HFF-Myc (cell line): ENCODE measurements around the gene URI1.

Source experiments
- DNase-seq: peaks from one replicate; pipeline ENCODE4 v3.0.0-alpha.2; 2011; ENCODE audit warnings: low read depth; ENCODE audit errors: extremely low read depth
- H3K4me3 ChIP-seq: replicated peaks from 2 replicates; pipeline ENCODE4 v1.5.1; 2011; ENCODE audit warnings: low read depth, mild to moderate bottlenecking, control low read depth, low read length
- CTCF ChIP-seq: IDR thresholded peaks from 2 replicates; pipeline ENCODE4 v1.5.1; 2012; ENCODE audit warnings: mild to moderate bottlenecking, low read depth, low read length, control low read depth; ENCODE audit errors: missing control alignments

The URI1 gene

GRCh38 chr19:30062065-30062906, 120.2 kb downstream of the URI1 start:
- no peak for TF ChIP-seq CTCF

DNA sequence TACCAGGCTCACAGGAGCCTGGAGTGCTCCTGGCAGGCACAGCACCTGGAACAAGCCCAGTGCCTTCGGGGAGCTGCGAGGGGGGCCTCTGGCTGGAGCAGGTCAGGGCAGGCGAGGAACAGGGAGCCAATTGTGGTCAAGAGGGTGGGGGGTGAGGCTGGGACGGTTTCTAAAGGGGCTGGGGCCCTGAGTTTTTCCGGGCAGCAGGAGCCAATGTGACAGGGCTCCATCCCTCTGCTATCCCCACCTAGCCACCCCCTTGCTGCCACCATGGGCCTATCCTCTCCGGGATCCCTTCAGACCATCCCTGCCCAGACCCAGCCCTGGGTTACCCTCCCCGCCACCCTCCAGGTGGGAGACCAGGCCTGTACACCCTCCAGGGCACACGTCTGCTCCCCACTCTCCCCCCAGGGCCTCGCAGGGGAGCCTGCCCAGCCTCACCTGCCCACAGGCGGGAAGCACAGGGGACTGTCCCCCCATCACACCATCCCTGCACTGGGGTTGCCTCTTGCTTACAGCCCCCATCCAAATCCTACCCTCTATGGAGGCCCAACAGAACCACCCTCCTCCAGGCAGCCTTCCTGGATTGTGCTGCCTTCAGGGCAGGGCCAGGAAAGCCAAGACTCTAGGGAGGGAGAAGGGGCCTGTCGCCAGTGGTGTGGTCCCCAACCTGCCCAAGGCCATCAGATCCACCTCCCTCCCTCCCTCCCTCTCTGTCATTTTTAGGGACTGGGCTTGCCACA, 121.0 kb downstream of the URI1 start:
- no peak for DNase-seq
- no peak overlapping the region for H3K4me3 ChIP-seq
- no peak for TF ChIP-seq CTCF

More at GRCh38 chr19:30062065-30062906, 120.2 kb downstream of the URI1 start:
- H3K4me3 ChIP-seq: no peak overlapping the region
- DNase-seq: no peak

DNA sequence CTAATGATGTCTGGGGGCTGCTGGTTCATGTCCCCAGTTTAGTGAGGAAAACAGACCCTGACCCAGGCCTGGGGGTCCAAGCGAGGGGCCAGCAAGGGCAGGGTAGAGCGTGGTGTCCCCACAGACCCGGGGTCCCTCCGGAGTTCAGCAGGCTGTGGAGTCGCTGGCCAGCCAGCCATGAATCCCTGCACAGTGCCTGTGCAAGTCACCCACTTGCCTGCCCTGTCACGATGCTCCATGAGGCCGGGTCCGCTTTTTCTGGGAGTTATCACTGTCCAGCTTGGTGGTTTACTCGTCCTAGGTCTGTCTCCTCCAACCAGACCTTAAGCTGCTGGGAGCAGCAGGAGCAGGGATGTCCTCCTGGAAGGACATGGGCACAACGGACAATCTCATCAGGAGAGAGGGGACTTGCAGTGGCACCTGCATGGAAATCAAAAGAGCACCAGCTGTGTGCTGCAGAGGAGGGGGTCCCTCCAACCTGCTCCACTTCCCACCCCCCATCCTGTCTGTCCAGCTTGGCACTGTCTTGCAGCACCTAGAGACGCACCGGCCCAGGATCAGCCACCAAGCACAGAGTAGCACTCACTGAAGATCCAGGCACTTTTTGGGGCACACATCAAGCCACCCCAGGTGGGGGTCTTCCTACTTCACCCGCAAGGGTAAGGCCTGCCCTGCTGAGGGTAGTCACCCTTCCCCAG, 121.8 kb downstream of the URI1 start:
- DNase-seq: no peak
- no peak overlapping the region for H3K4me3 ChIP-seq
- TF ChIP-seq CTCF: no peak

GRCh38 chr19:30064348-30064699, 122.3 kb downstream of the URI1 start:
- no peak for DNase-seq
- TF ChIP-seq CTCF: no peak
- H3K4me3 ChIP-seq: no peak overlapping the region

GRCh38 chr19:30064771-30065494, 122.9 kb downstream of the URI1 start:
- H3K4me3 ChIP-seq: no peak overlapping the region
- no peak for DNase-seq
- no peak for TF ChIP-seq CTCF

- no peak for TF ChIP-seq CTCF
- no peak for DNase-seq
- no peak overlapping the region for H3K4me3 ChIP-seq
These were observed 123.9 kb downstream of the URI1 start for GRCh38 chr19:30065680-30066606.
